Stomach (tissue), 4 donors: ENCODE data around the gene SMIM30.

Experiments used
- CTCF ChIP-seq, 7 experiments: fragments of 450-650 bp in 4 of 7; fragments of 200-600 bp in 3 of 7; sonication (generic) in 3 of 7; IDR thresholded peaks; one replicate each; pipeline ENCODE4 v1.5.1; 2016 to 2019; ENCODE audit warnings: antibody characterized with exemption in 7 of 7, control low read depth in 2 of 7, mild to moderate bottlenecking in 1 of 7
- POLR2A ChIP-seq, 4 donors: fragments of 450-650 bp; IDR thresholded peaks; one replicate each; pipeline ENCODE4 v1.6.1; 2016; ENCODE audit warnings: antibody characterized with exemption in 4 of 4, control low read depth in 2 of 4, mild to moderate bottlenecking in 1 of 4, moderate library complexity in 1 of 4
- POLR2AphosphoS5 ChIP-seq, 3 donors: sonication (generic); formaldehyde crosslinking; IDR thresholded peaks; one replicate each; pipeline ENCODE4 v1.6.1; 2016; ENCODE audit warnings: antibody characterized with exemption in 3 of 3

- no peak for TF ChIP-seq CTCF (IDR thresholded peaks at IDR 0.05)
- TF ChIP-seq POLR2AphosphoS5 (IDR thresholded peaks at IDR 0.05): no peak
- no peak for TF ChIP-seq POLR2A (IDR thresholded peaks at IDR 0.05)
These were observed 9.7 kb upstream of the SMIM30 start for GRCh38 chr7:113128031-113128430.
